ENCODE data around the gene NUBPL.

NUBPL gene

DNA sequence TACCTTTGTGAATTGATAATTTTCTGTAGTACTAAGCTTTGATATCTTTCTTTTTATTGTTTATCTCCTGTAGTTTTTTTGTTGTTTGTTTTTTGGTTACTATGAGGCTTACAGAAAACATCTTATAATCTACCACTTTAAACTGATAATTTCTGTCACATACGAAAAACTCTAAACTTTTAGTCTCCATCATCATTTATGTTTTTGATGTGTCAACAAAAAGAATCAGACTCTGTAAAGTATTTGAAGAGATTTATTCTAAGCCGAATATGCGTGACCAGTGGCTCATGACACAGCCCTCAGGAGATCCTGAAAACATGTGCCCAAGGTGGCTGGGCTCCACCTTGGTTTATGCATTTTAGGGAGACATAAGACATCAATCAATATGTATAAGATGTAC, 348.8 kb downstream of the NUBPL start:
- no peak for DNase-seq (ENCODE audit: low spot score)
- TF ChIP-seq, protein P1, sequence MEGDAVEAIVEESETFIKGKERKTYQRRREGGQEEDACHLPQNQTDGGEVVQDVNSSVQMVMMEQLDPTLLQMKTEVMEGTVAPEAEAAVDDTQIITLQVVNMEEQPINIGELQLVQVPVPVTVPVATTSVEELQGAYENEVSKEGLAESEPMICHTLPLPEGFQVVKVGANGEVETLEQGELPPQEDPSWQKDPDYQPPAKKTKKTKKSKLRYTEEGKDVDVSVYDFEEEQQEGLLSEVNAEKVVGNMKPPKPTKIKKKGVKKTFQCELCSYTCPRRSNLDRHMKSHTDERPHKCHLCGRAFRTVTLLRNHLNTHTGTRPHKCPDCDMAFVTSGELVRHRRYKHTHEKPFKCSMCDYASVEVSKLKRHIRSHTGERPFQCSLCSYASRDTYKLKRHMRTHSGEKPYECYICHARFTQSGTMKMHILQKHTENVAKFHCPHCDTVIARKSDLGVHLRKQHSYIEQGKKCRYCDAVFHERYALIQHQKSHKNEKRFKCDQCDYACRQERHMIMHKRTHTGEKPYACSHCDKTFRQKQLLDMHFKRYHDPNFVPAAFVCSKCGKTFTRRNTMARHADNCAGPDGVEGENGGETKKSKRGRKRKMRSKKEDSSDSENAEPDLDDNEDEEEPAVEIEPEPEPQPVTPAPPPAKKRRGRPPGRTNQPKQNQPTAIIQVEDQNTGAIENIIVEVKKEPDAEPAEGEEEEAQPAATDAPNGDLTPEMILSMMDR (IDR thresholded peaks at IDR 0.05; ENCODE audit: extremely low read depth, missing control alignments), result no peak
